Thyroid gland (tissue), 4 donors: ENCODE data around the gene ELP5. TPM values are rescaled to one million over a fixed set of nuclear protein-coding genes. Genes with fewer than 3 reads are reported as not detected.
A peak's percentile ranks its signal among the peaks of the same experiment; 100 is the strongest.

Source experiments
- DNase-seq, 2 donors: peaks; one replicate each; pipeline ENCODE4 v3.0.0-alpha.2; 2019
- H3K27ac ChIP-seq, 3 donors: fragments of 200-600 bp; sonication (generic); 1 replicate in 2 of 3; 2 replicates in 1 of 3; pipeline ENCODE4 v1.5.1; 2016 to 2019; ENCODE audit warnings: mild to moderate bottlenecking in 1 of 3, moderate library complexity in 1 of 3
- H3K27me3 ChIP-seq: fragments of 200-600 bp; sonication (generic); one replicate; pipeline ENCODE4 v1.5.1; 2019
- H3K36me3 ChIP-seq, 2 donors: fragments of 200-600 bp; sonication (generic); one replicate each; pipeline ENCODE4 v1.5.1; 2016 to 2019
- H3K4me1 ChIP-seq, 2 donors: fragments of 200-600 bp; sonication (generic); one replicate each; pipeline ENCODE4 v1.5.1; 2017 to 2019
- H3K4me3 ChIP-seq, 3 donors: fragments of 200-600 bp; sonication (generic); replicated peaks in 1 of 3; 1 replicate in 2 of 3; 2 replicates in 1 of 3; pipeline ENCODE4 v1.5.1; 2016; ENCODE audit warnings: mild to moderate bottlenecking in 1 of 3
- H3K9me3 ChIP-seq: fragments of 200-600 bp; sonication (generic); one replicate; pipeline ENCODE4 v1.5.1; 2017
- POLR2A ChIP-seq, 2 donors: fragments of 450-650 bp; IDR thresholded peaks; one replicate each; pipeline ENCODE4 v1.6.1; 2017; ENCODE audit warnings: antibody characterized with exemption in 2 of 2, mild to moderate bottlenecking in 2 of 2, moderate library complexity in 1 of 2
- WGBS, 2 donors: methylation state at CpG; one replicate each; pipeline ENCODE4 v1.1.5; 2017; 5-methylcytosine and 5-hydroxymethylcytosine counted together
- intact Hi-C: fragments of 100-400 bp; cut with DNase I; formaldehyde crosslinking; loops from one replicate; pipeline ENCODE4 v1.15.1; 2023
- total RNA-seq, 4 donors: library from RNA; depleted of rRNA; stranded (reverse); fragments of >200 nt; gene quantifications; one replicate each; pipeline ENCODE4 v1.2.3, GENCODE V29; 2016
- TF ChIP-seq, protein P1 (sequence below), 6 experiments: fragments of 200-600 bp in 3 of 6; fragments of 450-650 bp in 3 of 6; sonication (generic) in 3 of 6; IDR thresholded peaks; one replicate each; pipeline ENCODE4 v1.5.1; 2016 to 2019; ENCODE audit warnings: antibody characterized with exemption in 6 of 6, mild to moderate bottlenecking in 2 of 6, inconsistent platforms in 1 of 6, moderate library complexity in 1 of 6

ELP5 gene
- total RNA-seq, 4 donors from 2014 or later, result 27.4 to 49.0 (median 33.0) TPM

DNA sequence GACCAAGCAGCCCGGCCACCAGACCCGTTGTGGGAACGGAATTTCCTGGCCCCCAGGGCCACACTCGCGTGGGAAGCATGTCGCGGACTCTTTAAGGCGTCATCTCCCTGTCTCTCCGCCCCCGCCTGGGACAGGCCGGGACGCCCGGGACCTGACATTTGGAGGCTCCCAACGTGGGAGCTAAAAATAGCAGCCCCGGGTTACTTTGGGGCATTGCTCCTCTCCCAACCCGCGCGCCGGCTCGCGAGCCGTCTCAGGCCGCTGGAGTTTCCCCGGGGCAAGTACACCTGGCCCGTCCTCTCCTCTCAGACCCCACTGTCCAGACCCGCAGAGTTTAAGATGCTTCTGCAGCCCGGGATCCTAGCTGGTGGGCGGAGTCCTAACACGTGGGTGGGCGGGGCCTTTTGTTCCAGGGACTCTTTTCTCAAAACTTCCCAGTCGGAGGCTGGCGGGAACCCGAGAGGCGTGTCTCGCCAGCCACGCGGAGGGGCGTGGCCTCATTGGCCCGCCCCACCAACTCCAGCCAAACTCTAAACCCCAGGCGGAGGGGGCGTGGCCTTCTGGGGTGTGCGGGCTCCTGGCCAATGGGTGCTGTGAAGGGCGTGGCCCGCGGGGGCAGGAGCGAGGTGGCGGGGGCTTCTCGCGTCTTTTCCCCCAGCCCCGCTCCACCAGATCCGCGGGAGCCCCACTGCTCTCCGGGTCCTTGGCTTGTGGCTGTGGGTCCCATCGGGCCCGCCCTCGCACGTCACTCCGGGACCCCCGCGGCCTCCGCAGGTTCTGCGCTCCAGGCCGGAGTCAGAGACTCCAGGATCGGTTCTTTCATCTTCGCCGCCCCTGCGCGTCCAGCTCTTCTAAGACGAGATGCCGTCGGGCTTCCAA lies 29.3 kb downstream of the ELP5 start, which contains the start of gene SLC2A4:
SLC2A4 (plus strand) TSS at position 645 of the 879 bp plus-strand sequence; CDS start at position 862, 217 bp downstream.
- Histone ChIP-seq H3K4me3 (peak within 1 kb of the TSS in 2 of 3 donors; percentile 12 to 27), H3K9me3 (no peaks in the 10 kb centered on the region), H3K36me3 (no peaks in the 10 kb centered on the region), H3K27me3 (no peaks in the 10 kb centered on the region), H3K27ac (peak within 1 kb of the TSS; percentile 75 to 84 (median 81)), H3K4me1 (peaks cover 16 to 23% of the 10 kb centered on the region in 2 donors)
- peak; percentile 94 to 96 for DNase-seq
- intact Hi-C loops, result loop anchor here (2.0 kb wide), 1 partner anchor 15 kb away; no protein-coding TSS in a partner anchor
- WGBS, 2 donors, result 0 to 1% methylated on average over 25 to 33 of the region's 71 CpGs
- TF ChIP-seq POLR2A (IDR thresholded peaks at IDR 0.05), result no peak
- TF ChIP-seq, protein P1, sequence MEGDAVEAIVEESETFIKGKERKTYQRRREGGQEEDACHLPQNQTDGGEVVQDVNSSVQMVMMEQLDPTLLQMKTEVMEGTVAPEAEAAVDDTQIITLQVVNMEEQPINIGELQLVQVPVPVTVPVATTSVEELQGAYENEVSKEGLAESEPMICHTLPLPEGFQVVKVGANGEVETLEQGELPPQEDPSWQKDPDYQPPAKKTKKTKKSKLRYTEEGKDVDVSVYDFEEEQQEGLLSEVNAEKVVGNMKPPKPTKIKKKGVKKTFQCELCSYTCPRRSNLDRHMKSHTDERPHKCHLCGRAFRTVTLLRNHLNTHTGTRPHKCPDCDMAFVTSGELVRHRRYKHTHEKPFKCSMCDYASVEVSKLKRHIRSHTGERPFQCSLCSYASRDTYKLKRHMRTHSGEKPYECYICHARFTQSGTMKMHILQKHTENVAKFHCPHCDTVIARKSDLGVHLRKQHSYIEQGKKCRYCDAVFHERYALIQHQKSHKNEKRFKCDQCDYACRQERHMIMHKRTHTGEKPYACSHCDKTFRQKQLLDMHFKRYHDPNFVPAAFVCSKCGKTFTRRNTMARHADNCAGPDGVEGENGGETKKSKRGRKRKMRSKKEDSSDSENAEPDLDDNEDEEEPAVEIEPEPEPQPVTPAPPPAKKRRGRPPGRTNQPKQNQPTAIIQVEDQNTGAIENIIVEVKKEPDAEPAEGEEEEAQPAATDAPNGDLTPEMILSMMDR (IDR thresholded peaks at IDR 0.05), result no peak

DNA sequence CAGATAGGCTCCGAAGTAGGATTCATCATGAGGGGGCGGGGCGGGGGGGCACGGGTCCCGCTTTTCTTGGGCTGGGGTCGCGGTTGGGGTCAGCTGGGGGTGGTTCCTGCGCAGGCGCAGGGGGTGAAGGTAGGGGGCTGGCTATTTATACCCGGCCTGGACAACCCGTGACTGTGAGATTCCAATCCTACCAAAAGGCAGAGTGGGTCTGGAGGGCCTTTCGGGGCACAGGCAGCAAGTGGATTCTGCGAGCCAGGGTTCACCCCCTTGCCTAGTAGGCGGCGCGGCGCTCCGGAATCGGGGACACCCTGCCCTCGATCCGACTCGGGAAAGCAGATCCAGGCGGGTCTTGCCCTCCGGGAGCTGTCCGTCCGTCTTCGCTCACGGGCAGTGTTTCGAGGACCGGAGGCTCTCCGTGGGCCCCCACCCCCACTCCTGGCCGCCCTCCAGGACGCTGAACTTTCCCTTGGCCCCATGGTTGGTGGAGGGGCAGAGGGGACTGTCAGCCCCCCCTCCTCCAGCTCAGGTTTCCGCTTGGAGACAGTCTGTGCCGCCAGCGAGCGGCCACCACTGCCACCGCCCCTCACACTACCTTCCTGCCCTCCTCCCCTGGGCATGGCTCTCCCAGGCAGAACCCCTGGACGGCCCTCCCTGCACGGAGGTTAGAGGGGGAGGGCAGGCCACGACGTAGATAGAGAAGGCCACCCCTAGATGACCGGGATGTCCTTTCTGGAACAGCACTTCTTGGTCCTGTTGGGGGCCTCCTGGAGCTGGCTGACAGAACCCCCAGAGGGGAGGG lies 30.1 kb downstream of the ELP5 start:
- Histone ChIP-seq H3K9me3 (no peaks in the 10 kb centered on the region), H3K4me3 (peak overlapping the region in 2 of 3 donors; percentile 12 to 27), H3K36me3 (no peaks in the 10 kb centered on the region), H3K27me3 (no peaks in the 10 kb centered on the region), H3K4me1 (peaks cover 16 to 23% of the 10 kb centered on the region in 2 donors), H3K27ac (peak overlapping the region; percentile 75 to 84 (median 81))
- 5 to 8% methylated on average over 10 to 24 of the region's 43 CpGs for WGBS, 2 donors
- intact Hi-C loops, result loop anchor here (2.0 kb wide), 1 partner anchor 15 kb away; no protein-coding TSS in a partner anchor
- DNase-seq, result peak; percentile 65 to 78
- TF ChIP-seq, protein P1 (IDR thresholded peaks at IDR 0.05), result no peak
- no peak for TF ChIP-seq POLR2A (IDR thresholded peaks at IDR 0.05)

GRCh38 chr17:7282752-7283321 lies 30.8 kb downstream of the ELP5 start:
- Histone ChIP-seq H3K27me3 (no peaks in the 10 kb centered on the region), H3K36me3 (no peaks in the 10 kb centered on the region), H3K27ac (no peak overlapping the region), H3K9me3 (no peaks in the 10 kb centered on the region), H3K4me1 (peaks cover 16 to 23% of the 10 kb centered on the region in 2 donors), H3K4me3 (peak overlapping the region in 1 of 3 donors; percentile 27)
- DNase-seq, result no peak
- intact Hi-C loops, result no loop called here
- WGBS, 2 donors, result 75 to 79% methylated on average over 5 to 6 of the region's 6 CpGs
- no peak for TF ChIP-seq POLR2A (IDR thresholded peaks at IDR 0.05)
- TF ChIP-seq, protein P1 (IDR thresholded peaks at IDR 0.05), result no peak

DNA sequence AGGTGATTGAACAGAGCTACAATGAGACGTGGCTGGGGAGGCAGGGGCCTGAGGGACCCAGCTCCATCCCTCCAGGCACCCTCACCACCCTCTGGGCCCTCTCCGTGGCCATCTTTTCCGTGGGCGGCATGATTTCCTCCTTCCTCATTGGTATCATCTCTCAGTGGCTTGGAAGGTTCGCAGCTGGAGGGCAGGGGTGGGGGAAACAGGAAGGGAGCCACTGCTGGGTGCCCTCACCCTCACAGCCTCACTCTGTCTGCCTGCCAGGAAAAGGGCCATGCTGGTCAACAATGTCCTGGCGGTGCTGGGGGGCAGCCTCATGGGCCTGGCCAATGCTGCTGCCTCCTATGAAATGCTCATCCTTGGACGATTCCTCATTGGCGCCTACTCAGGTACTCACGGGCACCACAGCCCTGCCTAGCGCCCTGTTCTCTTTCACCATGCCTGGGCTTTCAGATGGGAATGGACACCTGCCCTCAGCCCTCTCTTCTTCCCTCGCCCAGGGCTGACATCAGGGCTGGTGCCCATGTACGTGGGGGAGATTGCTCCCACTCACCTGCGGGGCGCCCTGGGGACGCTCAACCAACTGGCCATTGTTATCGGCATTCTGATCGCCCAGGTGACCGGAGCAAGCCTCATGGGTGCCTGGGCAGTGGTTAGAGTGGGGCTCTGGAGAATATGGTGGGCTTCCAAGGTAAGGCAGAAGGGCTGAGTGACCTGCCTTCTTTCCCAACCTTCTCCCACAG lies 31.6 kb downstream of the ELP5 start:
- H3K27ac ChIP-seq, result no peak overlapping the region
- intact Hi-C loops, result no loop called here
- no peak for TF ChIP-seq POLR2A (IDR thresholded peaks at IDR 0.05)
- WGBS, 2 donors, result 82 to 93% methylated on average over 16 to 17 of the region's 18 CpGs
- H3K4me1 ChIP-seq, result peaks cover 16 to 23% of the 10 kb centered on the region in 2 donors
- no peaks in the 10 kb centered on the region for H3K9me3 ChIP-seq
- no peaks in the 10 kb centered on the region for H3K36me3 ChIP-seq
- no peak overlapping the region for H3K4me3 ChIP-seq
- no peak for DNase-seq
- no peaks in the 10 kb centered on the region for H3K27me3 ChIP-seq
